Measurements from ENCODE around the gene PTPRM. TPM values are rescaled to one million over a fixed set of nuclear protein-coding genes. Genes with fewer than 3 reads are reported as not detected.

The PTPRM gene
- total RNA-seq, 1 experiment from 2014 or later = 14.5 TPM

GRCh38 chr18:7658701-7659100, 91.6 kb downstream of the PTPRM start (continued):
- TF ChIP-seq CTCF (IDR thresholded peaks at IDR 0.05 in 2 of 3, conservative IDR thresholded peaks at IDR 0.05 in 1 of 3; ENCODE audit: borderline replicate concordance in 1 of 3, insufficient read depth in 1 of 3, low read depth in 2 of 3, low read length in 2 of 3) = no peak
- no peak for TF ChIP-seq CBX3 (IDR thresholded peaks at IDR 0.05; ENCODE audit: low read depth)
- no peak for TF ChIP-seq POLR2AphosphoS5 (IDR thresholded peaks at IDR 0.05; ENCODE audit: low read depth, low read length)
- no peak for TF ChIP-seq POLR2A (IDR thresholded peaks at IDR 0.05; ENCODE audit: borderline replicate concordance, extremely low read depth, insufficient read depth, insufficient read length)

GRCh38 chr18:7661207-7661606, 94.1 kb downstream of the PTPRM start:
- Histone ChIP-seq H3K4me1 (ENCODE audit: control insufficient read depth in 1 of 2, insufficient read depth in 2 of 2, low read length in 2 of 2) (no peaks in the 10 kb centered on the region), H3K36me3 (ENCODE audit: control insufficient read depth in 1 of 2, insufficient read depth in 2 of 2, low read length in 2 of 2) (no peaks in the 10 kb centered on the region), H4K20me1 (ENCODE audit: insufficient read depth) (no peaks in the 10 kb centered on the region), H3K4me3 (replicated peaks in 1 of 2; ENCODE audit: low read depth in 1 of 2, low read length in 2 of 2) (no peak overlapping the region), H3K4me2 (ENCODE audit: low read length) (no peak overlapping the region), H3K9ac (ENCODE audit: low read length) (no peak overlapping the region), H3K27me3 (ENCODE audit: insufficient read depth, low read length) (peaks cover 13% of the 10 kb centered on the region), H3K9me3 (ENCODE audit: control insufficient read depth in 1 of 2, insufficient read depth in 1 of 2, low read depth in 1 of 2, low read length in 2 of 2) (no peaks in the 10 kb centered on the region), H2AFZ (ENCODE audit: low read depth, low read length, poor library complexity, severe bottlenecking) (no peak overlapping the region), H3K27ac (ENCODE audit: low read depth, low read length) (no peak overlapping the region), H3K79me2 (ENCODE audit: insufficient read depth, low read length) (no peaks in the 10 kb centered on the region), H3K9me2 (ENCODE audit: insufficient read depth) (no peaks in the 10 kb centered on the region)
- DNase-seq (ENCODE audit: low read depth, low spot score) (no peak), ATAC-seq (no peak)
- RAD21 ChIA-PET (ENCODE audit: low non-redundant PET in 1 of 2, low total read pairs in 2 of 2, uncharacterized antibody in 2 of 2, unreplicated experiment in 2 of 2) = no interaction called here
- BruUV-seq (replicated peaks) = no TSS peak
- CTCF ChIA-PET = no interaction called here
- POLR2A ChIA-PET = no interaction called here
- no peak for TF ChIP-seq REST (IDR thresholded peaks at IDR 0.05; ENCODE audit: low read depth)
- no peak for TF ChIP-seq ELF1 (IDR thresholded peaks at IDR 0.05; ENCODE audit: borderline replicate concordance, low read depth)
- no peak for TF ChIP-seq SRF (IDR thresholded peaks at IDR 0.05; ENCODE audit: low read depth)
- TF ChIP-seq FOSL1 (IDR thresholded peaks at IDR 0.05; ENCODE audit: low read depth) = no peak
- TF ChIP-seq RAD21 (IDR thresholded peaks at IDR 0.05; ENCODE audit: low read depth) = no peak
- no peak for TF ChIP-seq SIN3A (IDR thresholded peaks at IDR 0.05; ENCODE audit: low read depth)
- TF ChIP-seq SP1 (IDR thresholded peaks at IDR 0.05; ENCODE audit: low read depth) = no peak
- TF ChIP-seq JUND (IDR thresholded peaks at IDR 0.05) = no peak
- intact Hi-C loops (cut with micrococcal nuclease) = no loop called here

Measured in HCT116 (cell line).